ENCODE data around the gene GRIK3.

Gene GRIK3

DNA sequence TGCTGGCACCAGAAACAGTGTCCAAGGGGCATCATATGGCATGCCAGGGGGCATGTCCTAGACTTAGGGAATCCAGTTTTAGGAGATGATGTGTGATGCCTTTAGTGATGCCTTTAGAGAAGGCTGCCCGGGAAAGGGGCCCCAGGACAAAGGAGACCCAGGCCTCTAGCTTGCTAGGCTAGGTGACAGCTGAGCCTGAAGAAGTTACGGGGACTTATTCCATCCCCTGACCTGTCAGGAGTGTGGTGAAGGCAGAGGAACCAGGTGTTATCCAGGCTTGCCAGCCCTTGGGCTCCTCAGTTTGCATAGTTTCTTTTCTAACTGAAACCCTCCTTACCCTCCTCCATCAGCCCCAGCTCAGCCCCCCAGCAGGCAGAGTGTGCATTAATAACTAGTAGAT lies 281.9 kb downstream of the GRIK3 start:
- no peak for DNase-seq

- no peak for DNase-seq
These were observed 282.8 kb downstream of the GRIK3 start for GRCh38 chr1:36751525-36751924.

DNA sequence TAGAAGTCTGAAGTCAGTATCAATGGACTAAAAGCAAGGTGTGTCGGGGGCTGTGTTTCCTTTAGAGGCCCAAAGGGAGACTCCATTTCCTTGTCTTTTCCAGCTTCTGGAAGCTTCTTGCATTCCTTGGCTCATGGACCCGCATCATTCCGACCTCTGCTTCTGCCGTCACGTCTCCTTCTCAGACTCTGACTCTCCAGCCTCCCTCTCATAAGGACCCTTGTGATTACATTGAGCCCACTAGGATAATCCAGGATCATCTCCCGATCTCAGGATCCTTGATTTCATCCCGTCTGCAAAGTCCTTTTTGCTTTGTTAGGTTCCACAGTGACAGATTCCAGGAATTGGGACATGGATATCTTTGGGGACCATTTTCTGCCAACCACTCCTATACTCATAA lies 285.8 kb downstream of the GRIK3 start:
- no peak for DNase-seq
